Astrocyte (in vitro differentiated cells and primary cell): ENCODE results near the gene KRTAP9-7. TPM values are rescaled to one million over a fixed set of nuclear protein-coding genes. Genes with fewer than 3 reads are reported as not detected.
"Not testable (repeated sequence)": the region's sequence is repeated elsewhere in the genome, so short reads cannot be mapped to it uniquely, and the experiment has no call there.

Source experiments
- DNase-seq: peaks from one replicate; pipeline ENCODE4 v3.0.0-alpha.2; 2010; ENCODE audit warnings: low read depth
- FAIRE-seq: peaks from 2 replicates; lab custom pipeline; 2011; peaks lifted over from hg19 to GRCh38; lab: Jason Lieb, UNC
- H2AFZ ChIP-seq: 2 replicates; pipeline ENCODE4 v1.6.0; 2012; ENCODE audit warnings: low read depth, low read length, inconsistent platforms
- H3K27ac ChIP-seq: 2 replicates; pipeline ENCODE4 v1.5.1; 2011; ENCODE audit warnings: low read depth, low read length, inconsistent platforms
- H3K27me3 ChIP-seq: 2 replicates; pipeline ENCODE4 v1.6.0; 2011; ENCODE audit warnings: low read length, inconsistent platforms; ENCODE audit not compliant: insufficient read depth
- H3K36me3 ChIP-seq: 2 replicates; pipeline ENCODE4 v1.5.1; 2011; ENCODE audit warnings: low read length, inconsistent platforms; ENCODE audit not compliant: insufficient read depth
- H3K4me1 ChIP-seq: 2 replicates; pipeline ENCODE4 v1.5.1; 2011; ENCODE audit warnings: low read length, inconsistent platforms; ENCODE audit not compliant: insufficient read depth
- H3K4me2 ChIP-seq: 2 replicates; pipeline ENCODE4 v1.6.0; 2012; ENCODE audit warnings: low read length, inconsistent platforms
- H3K4me3 ChIP-seq: 2 replicates; pipeline ENCODE4 v1.5.1; 2011; ENCODE audit warnings: low read depth, mild to moderate bottlenecking, low read length, inconsistent platforms; ENCODE audit not compliant: insufficient read depth
- H3K79me2 ChIP-seq: 2 replicates; pipeline ENCODE4 v1.6.0; 2012; ENCODE audit warnings: mild to moderate bottlenecking, low read length, inconsistent platforms; ENCODE audit not compliant: insufficient read depth
- H3K9ac ChIP-seq: 2 replicates; pipeline ENCODE4 v1.6.0; 2012; ENCODE audit warnings: mild to moderate bottlenecking, low read length, inconsistent platforms
- H3K9me3 ChIP-seq: 2 replicates; pipeline ENCODE4 v1.5.1; 2012; ENCODE audit warnings: low read depth, mild to moderate bottlenecking, low read length, inconsistent platforms; ENCODE audit not compliant: insufficient read depth
- H4K20me1 ChIP-seq: 2 replicates; pipeline ENCODE4 v1.6.0; 2012; ENCODE audit warnings: low read length, inconsistent platforms; ENCODE audit not compliant: insufficient read depth
- H3K27ac Mint-ChIP-seq: one replicate; pipeline ENCODE4 v1.8.0; 2021; ENCODE audit warnings: mild to moderate bottlenecking, mixed read lengths; ENCODE audit not compliant: unreplicated experiment
- H3K27me3 Mint-ChIP-seq: one replicate; pipeline ENCODE4 v1.8.0; 2021; ENCODE audit warnings: low read depth, mixed read lengths; ENCODE audit not compliant: unreplicated experiment
- H3K36me3 Mint-ChIP-seq: one replicate; pipeline ENCODE4 v1.8.0; 2021; ENCODE audit warnings: low read depth, mixed read lengths; ENCODE audit not compliant: unreplicated experiment
- H3K4me1 Mint-ChIP-seq: one replicate; pipeline ENCODE4 v1.8.0; 2021; ENCODE audit warnings: low read depth, mixed read lengths; ENCODE audit not compliant: unreplicated experiment
- H3K4me3 Mint-ChIP-seq: one replicate; pipeline ENCODE4 v1.8.0; 2021; ENCODE audit warnings: mild to moderate bottlenecking, moderate library complexity, mixed read lengths; ENCODE audit not compliant: unreplicated experiment
- H3K9me3 Mint-ChIP-seq: one replicate; pipeline ENCODE4 v1.8.0; 2021; ENCODE audit warnings: mild to moderate bottlenecking, mixed read lengths; ENCODE audit not compliant: unreplicated experiment
- EZH2 ChIP-seq: IDR thresholded peaks from 2 replicates; pipeline ENCODE4 v1.6.1; 2012; ENCODE audit warnings: mild to moderate bottlenecking, low read length, inconsistent platforms; ENCODE audit not compliant: insufficient read depth
- total RNA-seq: library from RNA; stranded (reverse); gene quantifications from 2 replicates; pipeline ENCODE4 v1.2.1, GENCODE V29; 2021
- TF ChIP-seq, protein P1 (sequence below): IDR thresholded peaks from 2 replicates; pipeline ENCODE4 v1.5.1; 2011; ENCODE audit warnings: low read depth, mild to moderate bottlenecking, inconsistent platforms, low read length, moderate library complexity; ENCODE audit not compliant: insufficient read depth

KRTAP9-7 gene
- total RNA-seq, 1 donor from 2014 or later, result not detected

DNA sequence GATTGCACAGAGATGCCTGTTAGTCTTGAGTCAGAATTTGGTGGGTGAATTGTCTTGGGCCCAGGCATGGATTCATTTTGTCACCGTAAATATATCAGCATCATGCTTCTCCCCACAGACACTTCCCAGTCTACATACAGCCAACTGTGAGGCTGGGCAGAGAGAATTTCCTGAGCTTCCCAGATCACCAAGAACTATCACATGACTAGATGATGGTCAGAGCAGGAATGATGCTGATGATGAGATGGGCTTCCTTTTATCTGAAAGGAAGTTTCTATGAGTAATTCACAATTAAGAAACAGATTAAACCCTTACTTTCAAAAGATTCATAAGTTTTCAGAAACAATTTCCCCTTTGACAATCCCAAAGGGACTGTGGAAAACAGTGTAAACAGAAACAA, 20.6 kb upstream of the KRTAP9-7 start:
- H3K9me3 ChIP-seq, result no peaks in the 10 kb centered on the region
- no peak overlapping the region for H3K4me3 ChIP-seq
- H3K9ac ChIP-seq, result no peak overlapping the region
- H3K4me1 ChIP-seq, result no peaks in the 10 kb centered on the region
- no peaks in the 10 kb centered on the region for H3K79me2 ChIP-seq
- FAIRE-seq, result no peak
- no peaks in the 10 kb centered on the region for H4K20me1 ChIP-seq
- TF ChIP-seq EZH2, result no peak
- TF ChIP-seq, protein P1, sequence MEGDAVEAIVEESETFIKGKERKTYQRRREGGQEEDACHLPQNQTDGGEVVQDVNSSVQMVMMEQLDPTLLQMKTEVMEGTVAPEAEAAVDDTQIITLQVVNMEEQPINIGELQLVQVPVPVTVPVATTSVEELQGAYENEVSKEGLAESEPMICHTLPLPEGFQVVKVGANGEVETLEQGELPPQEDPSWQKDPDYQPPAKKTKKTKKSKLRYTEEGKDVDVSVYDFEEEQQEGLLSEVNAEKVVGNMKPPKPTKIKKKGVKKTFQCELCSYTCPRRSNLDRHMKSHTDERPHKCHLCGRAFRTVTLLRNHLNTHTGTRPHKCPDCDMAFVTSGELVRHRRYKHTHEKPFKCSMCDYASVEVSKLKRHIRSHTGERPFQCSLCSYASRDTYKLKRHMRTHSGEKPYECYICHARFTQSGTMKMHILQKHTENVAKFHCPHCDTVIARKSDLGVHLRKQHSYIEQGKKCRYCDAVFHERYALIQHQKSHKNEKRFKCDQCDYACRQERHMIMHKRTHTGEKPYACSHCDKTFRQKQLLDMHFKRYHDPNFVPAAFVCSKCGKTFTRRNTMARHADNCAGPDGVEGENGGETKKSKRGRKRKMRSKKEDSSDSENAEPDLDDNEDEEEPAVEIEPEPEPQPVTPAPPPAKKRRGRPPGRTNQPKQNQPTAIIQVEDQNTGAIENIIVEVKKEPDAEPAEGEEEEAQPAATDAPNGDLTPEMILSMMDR, result no peak
- H3K27me3 ChIP-seq, result no peaks in the 10 kb centered on the region
- H3K9me3 Mint-ChIP-seq, result no peaks in the 10 kb centered on the region
- no peaks in the 10 kb centered on the region for H3K36me3 Mint-ChIP-seq
- H3K27ac Mint-ChIP-seq, result no peak overlapping the region
- no peak overlapping the region for H2AFZ ChIP-seq
- no peak overlapping the region for H3K27ac ChIP-seq
- H3K4me3 Mint-ChIP-seq, result no peak overlapping the region
- no peak for DNase-seq
- H3K4me2 ChIP-seq, result no peak overlapping the region
- H3K36me3 ChIP-seq, result no peaks in the 10 kb centered on the region
- H3K4me1 Mint-ChIP-seq, result no peaks in the 10 kb centered on the region
- peaks cover 38% of the 10 kb centered on the region for H3K27me3 Mint-ChIP-seq

DNA sequence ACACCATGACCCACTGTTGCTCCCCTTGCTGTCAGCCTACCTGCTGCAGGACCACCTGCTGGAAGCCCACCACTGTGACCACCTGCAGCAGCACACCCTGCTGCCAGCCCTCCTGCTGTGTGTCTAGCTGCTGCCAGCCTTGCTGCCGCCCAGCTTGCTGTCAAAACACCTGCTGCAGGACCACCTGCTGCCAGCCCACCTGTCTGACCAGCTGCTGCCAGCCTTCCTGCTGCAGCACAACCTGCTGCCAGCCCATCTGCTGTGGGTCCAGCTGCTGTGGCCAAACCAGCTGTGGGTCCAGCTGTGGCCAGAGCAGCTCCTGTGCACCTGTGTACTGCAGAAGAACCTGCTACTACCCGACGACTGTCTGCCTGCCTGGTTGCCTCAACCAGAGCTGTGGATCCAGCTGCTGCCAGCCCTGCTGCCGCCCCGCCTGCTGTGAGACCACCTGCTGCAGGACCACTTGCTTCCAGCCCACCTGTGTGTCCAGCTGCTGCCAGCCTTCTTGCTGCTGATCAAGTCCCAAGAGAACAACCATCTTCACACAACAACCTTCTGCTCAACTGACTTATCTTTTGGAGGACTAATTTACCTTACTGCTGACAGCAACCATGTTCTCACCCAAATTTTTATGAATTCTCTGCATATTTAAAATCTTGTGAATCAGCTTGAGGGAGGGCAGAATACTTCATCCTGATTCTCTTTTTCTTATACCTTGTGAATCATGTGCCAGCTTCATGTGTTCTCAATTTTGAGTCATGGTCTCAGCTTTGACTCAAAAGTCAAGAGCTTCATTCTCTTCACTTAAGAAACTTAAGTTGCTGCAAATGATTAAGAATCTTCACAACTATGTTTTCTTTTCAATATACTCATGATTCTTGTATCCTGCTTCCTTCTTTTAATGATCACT, 19.9 kb upstream of the KRTAP9-7 start, which contains the start of gene KRTAP9-9:
Gene KRTAP9-9 (plus strand): TSS at position 4 of the 910 bp plus-strand sequence.
- not testable (repeated sequence) for H2AFZ ChIP-seq, H3K4me3 ChIP-seq, H3K4me3 Mint-ChIP-seq, H3K36me3 ChIP-seq, H3K27ac Mint-ChIP-seq, FAIRE-seq, H3K4me1 ChIP-seq, H4K20me1 ChIP-seq, H3K27ac ChIP-seq, H3K4me2 ChIP-seq, H3K9ac ChIP-seq, H3K9me3 ChIP-seq, H3K27me3 ChIP-seq, H3K79me2 ChIP-seq, H3K9me3 Mint-ChIP-seq, H3K4me1 Mint-ChIP-seq, H3K36me3 Mint-ChIP-seq, DNase-seq
- H3K27me3 Mint-ChIP-seq, result peaks cover 32% of the 10 kb centered on the region

DNA sequence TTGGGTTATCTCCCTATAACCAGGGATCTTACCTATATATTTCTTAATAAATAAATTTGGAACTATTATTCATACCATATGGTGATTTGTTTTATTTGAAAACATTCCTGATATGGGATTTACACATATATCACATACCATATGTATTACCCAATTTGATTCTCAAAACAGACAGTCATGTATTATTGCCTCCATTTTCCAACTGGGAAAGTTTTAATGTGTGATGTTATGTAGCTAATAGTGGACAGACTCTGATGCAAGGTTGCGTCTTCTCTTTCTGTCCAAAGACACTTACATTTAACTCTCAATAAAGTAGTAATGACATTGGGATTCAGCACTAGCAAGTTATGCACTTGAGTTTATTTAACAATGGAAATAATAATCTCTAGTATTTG, 19.2 kb upstream of the KRTAP9-7 start:
- Mint-ChIP-seq H3K4me1 (peaks cover 2% of the 10 kb centered on the region), H3K4me3 (no peak overlapping the region), H3K9me3 (no peaks in the 10 kb centered on the region), H3K36me3 (no peaks in the 10 kb centered on the region), H3K27ac (no peak overlapping the region), H3K27me3 (peaks cover 34% of the 10 kb centered on the region)
- Histone ChIP-seq H3K9me3 (no peaks in the 10 kb centered on the region), H3K36me3 (no peaks in the 10 kb centered on the region), H3K4me2 (no peak overlapping the region), H3K9ac (no peak overlapping the region), H3K4me1 (no peaks in the 10 kb centered on the region), H2AFZ (no peak overlapping the region), H3K79me2 (no peaks in the 10 kb centered on the region), H3K4me3 (no peak overlapping the region), H3K27ac (no peak overlapping the region), H4K20me1 (no peaks in the 10 kb centered on the region), H3K27me3 (no peaks in the 10 kb centered on the region)
- FAIRE-seq, result peak; percentile 5
- no peak for TF ChIP-seq EZH2
- TF ChIP-seq, protein P1, result no peak
- no peak for DNase-seq
